LNCaP clone FGC (cell line): ENCODE data around the gene COL16A1.

Experiments used
- DNase-seq: peaks from one replicate; pipeline ENCODE4 v3.0.0-alpha.2; 2011; ENCODE audit warnings: low read depth
- H3K4me3 ChIP-seq: 2 replicates; pipeline ENCODE4 v1.5.1; 2011; ENCODE audit warnings: mild to moderate bottlenecking, low read depth, low read length, control low read depth
- TF ChIP-seq, protein P1 (sequence below): IDR thresholded peaks from 2 replicates; pipeline ENCODE4 v1.5.1; 2012; ENCODE audit warnings: mild to moderate bottlenecking; ENCODE audit not compliant: control insufficient read depth, insufficient read depth; ENCODE audit errors: extremely low read depth

The COL16A1 gene

GRCh38 chr1:31607360-31607759 is 96.5 kb downstream of the COL16A1 start:
- DNase-seq = no peak
- H3K4me3 ChIP-seq = no peak overlapping the region
- TF ChIP-seq, protein P1, sequence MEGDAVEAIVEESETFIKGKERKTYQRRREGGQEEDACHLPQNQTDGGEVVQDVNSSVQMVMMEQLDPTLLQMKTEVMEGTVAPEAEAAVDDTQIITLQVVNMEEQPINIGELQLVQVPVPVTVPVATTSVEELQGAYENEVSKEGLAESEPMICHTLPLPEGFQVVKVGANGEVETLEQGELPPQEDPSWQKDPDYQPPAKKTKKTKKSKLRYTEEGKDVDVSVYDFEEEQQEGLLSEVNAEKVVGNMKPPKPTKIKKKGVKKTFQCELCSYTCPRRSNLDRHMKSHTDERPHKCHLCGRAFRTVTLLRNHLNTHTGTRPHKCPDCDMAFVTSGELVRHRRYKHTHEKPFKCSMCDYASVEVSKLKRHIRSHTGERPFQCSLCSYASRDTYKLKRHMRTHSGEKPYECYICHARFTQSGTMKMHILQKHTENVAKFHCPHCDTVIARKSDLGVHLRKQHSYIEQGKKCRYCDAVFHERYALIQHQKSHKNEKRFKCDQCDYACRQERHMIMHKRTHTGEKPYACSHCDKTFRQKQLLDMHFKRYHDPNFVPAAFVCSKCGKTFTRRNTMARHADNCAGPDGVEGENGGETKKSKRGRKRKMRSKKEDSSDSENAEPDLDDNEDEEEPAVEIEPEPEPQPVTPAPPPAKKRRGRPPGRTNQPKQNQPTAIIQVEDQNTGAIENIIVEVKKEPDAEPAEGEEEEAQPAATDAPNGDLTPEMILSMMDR = no peak

DNA sequence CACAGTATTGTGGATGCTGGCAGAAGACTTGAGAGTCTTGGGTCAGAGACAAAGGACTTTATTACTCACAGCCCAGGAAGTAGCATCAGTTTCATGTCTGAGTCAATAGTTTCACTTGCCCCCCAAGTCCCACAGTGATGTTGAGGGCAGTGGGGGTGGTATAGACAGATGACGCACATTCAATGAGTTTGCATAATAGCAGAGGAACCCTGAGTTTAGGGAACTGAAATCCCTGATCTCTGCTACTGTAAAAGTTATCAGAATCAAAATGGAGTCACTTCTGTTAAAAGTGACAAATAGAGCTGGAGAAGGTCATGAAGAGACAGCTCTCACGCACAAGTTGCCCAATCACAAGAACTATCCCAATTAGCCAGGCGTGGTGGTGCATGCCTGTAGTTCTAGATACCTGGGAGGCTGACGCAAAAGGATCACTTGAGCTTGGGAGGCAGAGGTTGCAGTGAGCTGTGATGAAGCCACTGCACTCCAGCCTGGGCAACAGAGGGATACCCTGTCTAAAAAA is 97.8 kb downstream of the COL16A1 start:
- H3K4me3 ChIP-seq = no peak overlapping the region
- TF ChIP-seq, protein P1 = no peak
- no peak for DNase-seq
